Activated CD8-positive, alpha-beta memory T cell treated with anti-CD3 and anti-CD28 coated beads for 24 hours (primary cell): ENCODE measurements around the gene THEM4.
"Not testable (repeated sequence)": the region's sequence is repeated elsewhere in the genome, so short reads cannot be mapped to it uniquely, and the experiment has no call there.

Experiments used
- DNase-seq: peaks from one replicate; pipeline ENCODE4 v3.0.0-alpha.2; 2020

Gene THEM4

GRCh38 chr1:151934048-151934493 lies 24.8 kb upstream of the THEM4 start:
- no peak for DNase-seq

DNA sequence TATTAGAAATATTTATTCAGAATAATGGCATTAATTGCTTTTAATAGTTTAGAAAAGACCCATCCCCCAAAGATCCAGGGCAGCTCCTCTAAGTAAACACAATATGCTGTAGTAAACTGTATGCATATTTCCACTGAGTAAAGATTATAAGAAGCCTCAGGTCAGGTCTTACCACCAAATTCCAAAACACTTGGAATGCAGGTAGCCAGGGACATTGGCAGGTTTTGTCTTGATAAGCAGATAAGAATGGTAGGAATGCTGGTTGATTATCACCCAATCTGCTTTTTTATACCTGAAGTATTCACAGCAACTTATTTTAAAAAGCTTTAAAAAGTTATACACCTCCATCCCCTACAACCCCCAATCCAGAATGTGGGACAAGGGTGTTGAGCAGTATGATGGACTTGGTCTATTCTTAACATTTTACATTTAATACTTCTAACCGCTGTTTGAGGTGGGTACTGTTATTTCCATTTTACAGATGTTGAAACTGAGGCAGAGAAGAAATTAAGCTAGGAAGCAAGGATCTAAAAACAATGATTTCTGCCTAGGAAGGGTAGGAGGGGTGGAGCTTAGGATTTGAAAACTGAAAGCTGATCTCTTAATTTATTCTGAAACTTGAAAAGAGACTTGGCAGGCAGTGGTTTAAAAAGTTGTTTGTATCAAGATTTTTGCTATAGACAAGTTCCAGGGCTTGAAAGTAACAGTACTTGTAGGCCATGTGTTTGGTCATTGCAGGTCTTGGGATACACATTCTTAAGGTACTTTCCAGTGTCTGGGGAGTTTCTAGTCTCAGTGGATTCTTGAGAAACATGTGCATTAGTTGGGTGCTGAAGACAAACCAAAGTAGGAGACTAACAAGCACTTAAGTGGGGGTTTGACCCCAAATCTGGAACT lies 15.6 kb upstream of the THEM4 start:
- DNase-seq = no peak

GRCh38 chr1:151923422-151923821 lies 14.1 kb upstream of the THEM4 start:
- no peak for DNase-seq

- no peak for DNase-seq
These were observed 10.8 kb upstream of the THEM4 start for GRCh38 chr1:151920149-151920548.

DNA sequence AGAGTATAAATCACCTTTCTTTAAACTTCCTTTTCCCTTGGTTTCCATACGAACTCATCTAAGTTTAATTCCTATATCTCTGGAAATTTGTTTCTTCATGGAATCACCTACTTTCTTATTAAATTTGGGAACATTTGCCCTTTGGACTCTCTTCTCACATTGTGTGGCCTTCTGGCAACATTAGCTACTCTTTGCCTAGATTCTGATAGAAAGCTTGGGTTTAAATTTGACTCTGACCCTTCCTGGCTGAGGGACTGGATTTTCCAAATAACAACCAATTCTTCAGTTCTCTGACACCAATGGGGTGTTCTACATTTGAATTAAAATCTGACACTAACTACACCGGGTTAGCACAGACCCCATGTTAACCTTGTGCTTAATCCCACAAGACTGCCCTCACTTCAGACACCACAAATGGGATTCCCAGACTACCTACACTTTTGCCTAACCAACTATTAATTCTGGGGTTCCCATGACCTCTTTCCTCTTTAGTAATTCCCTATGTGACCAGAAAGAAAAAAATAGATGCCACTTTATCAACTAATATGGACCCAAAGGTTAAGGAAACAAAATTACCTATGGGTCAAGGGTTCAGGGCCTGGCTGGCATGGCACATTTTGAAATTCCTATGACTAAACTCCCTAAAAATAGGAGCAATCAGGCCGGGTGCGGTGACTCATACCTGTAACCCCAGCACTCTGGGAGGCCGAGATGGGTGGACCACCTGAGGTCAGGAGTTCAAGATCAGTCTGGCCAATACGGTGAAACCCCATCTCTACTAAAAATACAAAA lies 9.7 kb upstream of the THEM4 start:
- DNase-seq = no peak

- DNase-seq = no peak
These were observed 8.8 kb upstream of the THEM4 start for GRCh38 chr1:151918156-151918555.

DNA sequence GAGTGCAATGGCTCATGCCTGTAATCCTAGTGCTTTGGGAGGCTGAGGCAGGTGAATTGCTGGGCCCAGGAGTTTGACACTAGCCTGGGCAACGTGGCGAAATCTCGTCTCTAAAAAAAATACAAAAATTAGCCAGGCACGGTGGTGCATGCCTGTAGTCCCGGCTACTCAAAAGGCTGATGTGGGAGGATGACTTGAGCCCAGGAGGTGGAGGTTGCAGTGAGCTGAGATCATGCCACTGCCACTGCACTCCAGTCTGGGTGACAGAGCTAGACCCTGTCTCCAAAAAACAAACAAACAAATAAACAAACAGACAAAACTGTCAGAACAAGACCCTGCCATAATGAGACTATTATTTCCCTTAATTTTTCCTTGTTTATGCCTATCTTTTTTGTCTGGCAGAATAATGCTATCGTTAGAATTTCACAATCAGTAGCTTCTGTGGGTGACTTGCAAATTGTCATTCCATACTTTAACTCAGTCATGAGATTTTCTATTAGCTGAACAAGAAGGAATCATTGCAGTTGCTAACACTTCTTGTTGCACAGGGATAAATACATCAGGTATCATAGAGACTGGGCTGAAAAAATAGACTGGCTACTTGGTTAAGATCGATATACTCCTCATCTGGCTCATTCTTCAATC lies 7.5 kb upstream of the THEM4 start:
- no peak for DNase-seq

GRCh38 chr1:151915061-151915686 lies 5.9 kb upstream of the THEM4 start:
- no peak for DNase-seq

GRCh38 chr1:151914076-151914475 lies 4.8 kb upstream of the THEM4 start:
- DNase-seq = no peak

DNA sequence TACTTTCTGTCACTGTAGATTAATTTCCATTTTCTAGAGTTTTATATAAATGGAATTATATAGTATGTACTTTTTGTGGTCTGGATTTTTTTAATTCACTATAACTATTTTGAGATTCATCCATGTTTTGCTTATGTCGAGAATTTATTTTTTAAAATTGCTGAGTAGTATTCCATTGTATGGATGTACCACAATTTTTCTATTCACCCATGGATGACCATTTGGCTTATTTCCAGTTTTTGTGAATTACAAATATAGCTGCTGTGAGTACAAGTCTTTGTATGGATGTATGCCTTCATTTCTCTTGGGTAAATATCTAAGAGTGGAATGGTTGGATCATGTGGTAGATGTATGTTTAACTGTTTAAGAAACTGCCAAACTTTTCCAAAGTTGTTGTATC lies 3.7 kb upstream of the THEM4 start:
- no peak for DNase-seq

- no peak for DNase-seq
These were observed 1.1 kb downstream of the THEM4 start for GRCh38 chr1:151908228-151908691.

DNA sequence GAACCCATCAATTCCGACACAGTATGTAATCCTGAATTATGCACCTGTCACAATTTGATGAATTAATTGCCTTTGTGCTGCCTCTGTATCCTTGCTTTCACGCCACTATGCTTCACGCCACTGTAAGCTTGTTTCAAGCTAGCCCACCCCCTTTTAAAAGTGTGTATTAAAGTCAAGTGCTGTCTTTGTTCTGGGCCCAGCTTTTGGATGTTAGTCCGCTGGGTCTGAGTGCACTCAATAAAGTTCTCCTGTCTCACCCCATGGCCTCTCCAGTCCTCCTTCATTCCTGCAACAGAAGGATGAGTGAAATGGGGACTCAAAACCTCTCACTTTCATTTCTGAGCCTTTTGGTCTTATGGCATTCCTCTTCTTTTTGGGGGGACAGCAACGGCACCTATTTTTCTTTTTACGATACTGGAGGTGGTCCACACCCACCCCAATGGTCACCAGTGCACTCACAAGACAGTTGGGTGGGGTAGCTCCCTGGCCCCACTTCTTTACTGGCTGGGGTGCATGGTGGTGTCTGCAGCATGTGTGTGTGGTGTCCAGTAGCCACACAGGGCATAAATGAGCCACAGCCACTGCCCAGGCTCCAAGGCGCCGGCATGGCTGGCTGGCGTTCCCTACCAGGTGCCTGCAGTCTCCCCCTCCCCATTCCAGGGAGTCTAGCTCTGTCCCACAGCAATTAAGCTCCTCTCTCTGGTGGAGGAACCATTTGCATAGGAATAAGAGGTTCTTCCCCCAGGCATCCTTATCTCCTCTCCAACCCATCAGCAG lies 1.8 kb downstream of the THEM4 start:
- no peak for DNase-seq

DNA sequence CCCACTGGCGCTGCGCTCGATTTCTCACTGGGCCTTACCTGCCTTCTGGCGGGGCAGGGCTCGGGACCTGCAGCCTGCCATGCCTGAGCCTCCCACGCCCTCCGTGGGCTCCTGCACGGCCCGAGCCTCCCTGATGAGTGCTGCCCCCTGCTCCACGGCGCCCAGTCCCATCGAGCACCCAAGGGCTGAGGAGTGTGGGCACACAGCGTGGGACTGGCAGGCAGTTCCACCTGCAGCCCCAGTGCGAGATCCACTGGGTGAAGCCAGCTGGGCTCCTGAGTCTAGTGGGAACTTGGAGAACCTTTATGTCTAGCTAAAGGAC lies 3.0 kb downstream of the THEM4 start:
- DNase-seq = not testable (repeated sequence)

GRCh38 chr1:151905443-151906323 lies 3.6 kb downstream of the THEM4 start:
- DNase-seq = not testable (repeated sequence)

- peak; percentile 67 for DNase-seq
These were observed 4.3 kb downstream of the THEM4 start for GRCh38 chr1:151905070-151905442.

DNA sequence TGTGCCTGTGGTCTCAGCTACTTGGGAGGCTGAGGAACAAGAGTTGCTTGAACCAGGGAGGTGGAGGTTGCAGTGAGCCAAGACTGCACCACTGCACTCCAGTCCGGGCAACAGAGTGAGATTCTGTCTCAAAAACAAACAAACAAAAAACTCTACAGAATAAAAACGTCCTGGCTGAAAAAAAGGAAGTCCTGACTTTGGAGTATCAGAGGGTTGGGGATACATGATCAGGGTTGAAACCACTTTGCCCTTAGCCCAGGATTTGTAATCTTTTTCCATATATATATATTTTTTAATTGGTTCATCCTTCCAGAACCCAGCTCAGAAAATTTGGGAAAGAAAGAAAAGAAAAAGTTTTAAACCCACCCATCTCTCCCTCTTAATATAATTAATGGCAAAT lies 6.5 kb downstream of the THEM4 start:
- no peak for DNase-seq

GRCh38 chr1:151900804-151901203 lies 8.5 kb downstream of the THEM4 start:
- not testable (repeated sequence) for DNase-seq

DNA sequence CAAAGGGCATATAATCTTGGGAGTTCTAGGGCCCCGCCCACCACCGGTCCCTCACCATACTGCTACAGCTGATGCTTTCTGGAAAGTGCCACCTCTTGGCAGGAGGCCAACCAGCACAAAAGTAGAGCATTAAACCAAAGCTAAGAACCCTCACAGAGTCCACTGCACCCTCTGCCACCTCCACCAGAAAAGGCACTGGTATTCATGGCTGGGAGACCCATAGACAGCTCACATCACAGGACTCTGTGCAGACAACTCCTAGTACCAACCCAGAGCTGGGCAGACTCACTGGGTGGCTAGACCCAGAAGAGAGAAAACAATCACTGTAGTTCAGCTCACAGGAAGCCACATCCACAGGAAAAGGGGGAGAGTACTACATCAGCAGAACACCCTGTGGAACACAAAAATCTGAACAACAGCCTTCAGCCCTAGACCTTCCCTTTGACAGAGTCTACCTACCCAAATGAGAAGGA lies 10.8 kb downstream of the THEM4 start:
- DNase-seq = peak; percentile 67

GRCh38 chr1:151897991-151898431 lies 11.3 kb downstream of the THEM4 start:
- no peak for DNase-seq

DNA sequence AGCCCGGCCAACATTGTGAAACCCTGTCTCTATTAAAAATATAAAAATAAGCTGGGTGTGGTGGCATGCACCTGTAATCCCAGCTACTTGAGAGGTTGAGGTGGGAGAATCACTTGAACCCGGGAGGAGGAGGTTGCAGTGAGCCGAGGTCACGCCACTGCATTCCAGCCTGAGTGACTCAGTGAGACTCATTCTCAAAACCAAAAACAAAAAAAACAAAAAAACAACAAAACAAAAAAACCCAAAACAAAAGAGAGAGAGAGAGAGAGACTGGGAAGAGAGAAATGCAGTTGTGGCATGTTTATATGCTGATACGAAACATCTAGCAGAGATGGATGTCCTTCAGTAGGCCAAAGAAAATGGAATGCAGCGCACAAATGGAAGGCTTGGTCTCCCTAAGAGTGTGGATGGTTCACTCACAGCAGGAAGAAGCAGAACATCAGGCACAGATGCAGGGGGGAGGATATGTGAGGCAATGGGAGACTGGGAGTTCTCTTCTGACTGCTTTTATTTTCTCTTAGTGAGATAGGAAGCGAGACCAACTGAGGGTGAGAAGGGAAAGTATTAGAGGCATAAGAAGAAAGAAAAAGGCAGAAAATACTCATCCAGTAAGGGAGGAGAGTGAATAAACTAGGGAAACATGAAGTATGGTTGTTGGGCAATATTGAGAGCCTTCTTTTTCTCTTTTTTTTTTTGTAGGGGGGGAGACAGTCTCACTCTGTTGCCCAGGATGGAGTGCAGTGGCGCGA lies 16.0 kb downstream of the THEM4 start:
- no peak for DNase-seq
